ENCODE measurements around the gene SH2B3.

SH2B3 gene

DNA sequence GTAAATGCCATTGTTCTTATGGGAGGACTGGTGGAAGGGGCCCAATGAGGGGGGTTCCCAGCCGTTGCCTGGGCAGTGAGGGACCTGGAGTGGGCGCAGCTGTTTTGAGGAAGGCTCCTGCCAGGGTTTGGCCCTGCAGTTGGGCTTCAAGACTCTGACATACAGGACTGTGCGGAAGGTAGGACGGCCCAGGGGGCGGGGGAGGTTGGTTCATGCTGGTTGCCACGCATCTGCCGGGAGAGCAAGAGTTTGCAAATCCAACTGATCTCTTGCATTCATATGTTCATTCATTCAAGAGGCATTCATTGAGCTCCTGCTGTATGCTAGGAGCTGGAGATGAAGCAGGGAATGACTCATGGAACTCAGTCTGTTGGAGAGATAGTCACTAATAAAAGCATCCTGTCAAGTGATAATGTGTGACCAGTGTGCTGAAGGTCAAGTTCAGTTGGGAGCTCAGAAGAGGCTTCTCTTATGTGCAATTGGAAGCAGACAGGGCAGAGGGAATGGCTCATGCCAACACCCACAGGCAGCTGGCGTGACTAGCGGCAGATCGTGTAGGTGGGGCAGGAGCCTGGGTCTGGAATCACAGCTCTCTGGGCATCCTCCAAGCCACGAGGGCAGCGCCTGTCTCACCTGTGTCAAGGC, 7.8 kb downstream of the SH2B3 start:
- DNase-seq = peak; percentile 62
- Histone ChIP-seq H3K4me3 (ENCODE audit: low read depth, low read length) (no peak overlapping the region), H3K27me3 (replicated peaks) (no peaks in the 10 kb centered on the region), H3K36me3 (replicated peaks) (peaks cover 18% of the 10 kb centered on the region), H3K27ac (peak overlapping the region; percentile 83)
- no peak for TF ChIP-seq CTCF (IDR thresholded peaks at IDR 0.05; ENCODE audit: low read depth, low read length, missing control alignments)
- in situ Hi-C loops (cut with HindIII; ENCODE audit: low pct_ligation_motif_present, low sequenced_read_pairs) = no loop called here

DNA sequence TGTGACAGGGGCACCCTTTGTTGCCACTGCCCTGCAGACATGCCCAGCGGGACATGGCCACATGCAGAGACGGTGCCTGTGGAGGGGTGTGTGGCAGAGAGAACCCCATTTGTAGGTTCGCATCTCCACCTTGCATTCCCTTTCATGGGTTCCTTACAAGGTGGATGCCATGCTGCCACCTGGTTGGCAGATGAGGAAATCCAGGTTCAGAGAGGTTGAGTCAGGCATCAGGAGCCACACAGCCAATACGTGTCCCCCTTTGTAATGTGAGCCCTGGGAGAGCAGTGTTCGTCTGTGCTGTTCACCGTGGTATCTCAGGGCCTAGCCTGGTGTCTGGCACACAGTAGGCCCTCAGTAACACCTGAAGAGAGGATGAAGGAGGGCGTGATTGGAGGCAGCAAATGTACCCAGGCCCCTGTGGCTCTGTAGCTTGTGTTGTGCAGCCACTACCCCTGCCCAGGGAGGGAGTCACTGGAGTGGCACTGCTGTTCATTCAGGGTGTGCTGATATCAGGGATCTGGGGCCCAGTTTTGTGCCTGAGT, 9.1 kb downstream of the SH2B3 start:
- no peak overlapping the region for H3K4me3 ChIP-seq (ENCODE audit: low read depth, low read length)
- no peaks in the 10 kb centered on the region for H3K27me3 ChIP-seq (replicated peaks)

DNA sequence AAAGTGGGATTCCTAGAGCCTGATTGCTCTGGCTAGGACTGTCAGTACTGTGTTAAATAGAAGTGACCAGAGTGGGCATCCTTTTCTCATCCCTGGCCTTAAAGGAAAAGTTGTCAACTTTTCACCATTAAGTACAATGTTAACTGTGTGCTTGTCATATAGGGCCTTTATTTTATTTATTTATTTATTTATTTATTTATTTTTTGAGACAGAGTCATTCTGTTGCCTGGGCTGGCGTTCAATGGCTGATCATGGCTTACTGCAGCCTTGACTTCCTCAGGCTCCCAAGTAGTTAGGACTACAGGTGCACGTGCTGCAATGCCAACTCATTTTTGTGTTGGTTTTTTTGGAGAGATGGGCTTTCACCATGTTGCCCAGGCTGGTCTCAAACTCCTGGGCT, 11.6 kb downstream of the SH2B3 start:
- H3K36me3 ChIP-seq (replicated peaks) = peaks cover 52% of the 10 kb centered on the region
- in situ Hi-C loops (cut with HindIII; ENCODE audit: low pct_ligation_motif_present, low sequenced_read_pairs) = no loop called here

More for the DNA sequence above, 9.1 kb downstream of the SH2B3 start:
- TF ChIP-seq CTCF (IDR thresholded peaks at IDR 0.05; ENCODE audit: low read depth, low read length, missing control alignments) = no peak
- in situ Hi-C loops (cut with HindIII; ENCODE audit: low pct_ligation_motif_present, low sequenced_read_pairs) = no loop called here
- no peak for DNase-seq
- H3K27ac ChIP-seq = no peak overlapping the region
- H3K36me3 ChIP-seq (replicated peaks) = peaks cover 30% of the 10 kb centered on the region

DNA sequence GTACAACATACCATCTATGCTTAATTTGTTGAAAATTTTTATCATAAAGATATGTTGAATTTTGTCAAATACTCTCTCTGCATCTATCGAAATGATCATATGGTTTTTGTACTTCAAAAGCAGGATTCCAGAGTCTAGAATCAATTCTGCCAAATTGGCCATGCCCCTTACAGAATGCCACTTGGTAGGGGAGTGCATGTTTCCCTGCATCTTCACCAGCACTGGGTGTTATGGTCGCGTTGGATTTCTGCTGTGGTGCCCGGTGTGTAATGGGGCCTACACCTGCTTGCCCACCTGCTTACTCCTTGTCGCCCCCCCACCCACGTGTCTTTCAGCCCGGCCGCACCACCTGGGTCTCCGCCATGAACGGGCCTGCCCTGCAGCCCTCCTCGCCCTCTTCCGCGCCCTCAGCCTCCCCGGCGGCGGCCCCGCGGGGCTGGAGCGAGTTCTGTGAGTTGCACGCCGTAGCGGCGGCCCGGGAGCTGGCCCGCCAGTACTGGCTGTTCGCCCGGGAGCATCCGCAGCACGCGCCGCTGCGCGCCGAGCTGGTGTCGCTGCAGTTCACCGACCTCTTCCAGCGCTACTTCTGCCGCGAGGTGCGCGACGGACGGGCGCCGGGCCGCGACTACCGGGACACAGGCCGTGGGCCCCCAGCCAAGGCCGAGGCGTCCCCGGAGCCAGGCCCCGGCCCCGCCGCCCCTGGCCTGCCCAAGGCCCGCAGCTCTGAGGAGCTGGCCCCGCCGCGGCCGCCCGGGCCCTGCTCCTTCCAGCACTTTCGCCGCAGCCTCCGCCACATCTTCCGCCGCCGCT, 12.3 kb downstream of the SH2B3 start:
- in situ Hi-C loops (cut with HindIII; ENCODE audit: low pct_ligation_motif_present, low sequenced_read_pairs) = no loop called here
- H3K36me3 ChIP-seq (replicated peaks) = peaks cover 52% of the 10 kb centered on the region
- no peaks in the 10 kb centered on the region for H3K27me3 ChIP-seq (replicated peaks)
- H3K27ac ChIP-seq = no peak overlapping the region
- DNase-seq = no peak
- TF ChIP-seq CTCF (IDR thresholded peaks at IDR 0.05; ENCODE audit: low read depth, low read length, missing control alignments) = no peak
- H3K4me3 ChIP-seq (ENCODE audit: low read depth, low read length) = no peak overlapping the region

More for the DNA sequence above, 11.6 kb downstream of the SH2B3 start:
- H3K4me3 ChIP-seq (ENCODE audit: low read depth, low read length) = no peak overlapping the region
- no peak overlapping the region for H3K27ac ChIP-seq
- TF ChIP-seq CTCF (IDR thresholded peaks at IDR 0.05; ENCODE audit: low read depth, low read length, missing control alignments) = no peak
- H3K27me3 ChIP-seq (replicated peaks) = no peaks in the 10 kb centered on the region
- DNase-seq = no peak

DNA sequence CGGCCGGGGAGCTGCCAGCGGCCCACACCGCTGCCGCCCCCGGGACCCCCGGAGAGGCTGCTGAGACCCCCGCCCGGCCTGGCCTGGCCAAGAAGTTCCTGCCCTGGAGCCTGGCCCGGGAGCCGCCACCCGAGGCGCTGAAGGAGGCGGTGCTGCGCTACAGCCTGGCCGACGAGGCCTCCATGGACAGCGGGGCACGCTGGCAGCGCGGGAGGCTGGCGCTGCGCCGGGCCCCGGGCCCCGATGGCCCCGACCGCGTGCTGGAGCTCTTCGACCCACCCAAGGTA, 12.8 kb downstream of the SH2B3 start:
- Histone ChIP-seq H3K27ac (no peak overlapping the region), H3K36me3 (replicated peaks) (peaks cover 51% of the 10 kb centered on the region), H3K4me3 (ENCODE audit: low read depth, low read length) (no peak overlapping the region), H3K27me3 (replicated peaks) (no peaks in the 10 kb centered on the region)
- no peak for DNase-seq
- no peak for TF ChIP-seq CTCF (IDR thresholded peaks at IDR 0.05; ENCODE audit: low read depth, low read length, missing control alignments)
- in situ Hi-C loops (cut with HindIII; ENCODE audit: low pct_ligation_motif_present, low sequenced_read_pairs) = no loop called here

Data from brain microvascular endothelial cell (primary cell).